ENCODE results near the gene SORD. TPM values are rescaled to one million over a fixed set of nuclear protein-coding genes. Genes with fewer than 3 reads are reported as not detected.

Gene SORD
- polyA plus RNA-seq, 1 experiment = 32.0 TPM

DNA sequence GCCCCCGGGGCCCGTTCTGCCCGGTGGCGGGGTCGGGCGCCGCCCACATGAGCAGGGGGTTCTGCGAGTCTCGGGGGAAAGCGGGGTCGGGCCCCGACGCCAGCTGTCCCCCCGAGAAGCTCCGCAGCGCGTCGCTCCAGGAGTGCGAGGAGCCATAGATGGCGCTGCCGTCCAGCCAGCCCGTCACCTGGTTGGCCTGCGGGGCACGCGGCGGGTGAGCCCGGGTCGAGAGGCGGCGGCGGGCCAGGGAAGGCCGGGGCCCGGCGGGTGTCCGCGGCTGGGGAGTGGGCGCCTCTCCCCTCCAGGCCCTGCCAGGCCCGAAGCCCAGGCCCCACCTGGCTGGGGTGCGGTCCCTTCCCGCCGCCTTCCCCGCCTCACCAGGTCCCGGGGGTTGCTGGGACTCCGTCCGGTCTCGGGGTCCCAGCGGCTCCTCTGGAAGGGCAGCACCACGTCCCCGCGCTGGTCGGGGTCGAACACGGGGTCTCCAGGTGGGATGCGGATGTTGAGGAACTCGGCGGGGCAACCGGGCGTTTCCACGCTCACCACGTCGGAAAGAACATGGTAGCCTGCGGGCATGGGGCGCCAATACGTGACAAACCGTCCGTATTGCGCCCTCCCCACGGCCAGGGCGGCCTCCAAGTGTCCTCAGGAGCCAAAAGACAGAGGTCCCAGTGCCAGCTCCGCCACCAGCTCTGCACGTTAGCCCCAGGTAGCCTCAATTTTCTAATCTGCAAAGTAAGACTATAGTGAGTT lies 88.6 kb downstream of the SORD start:
- Histone ChIP-seq H3K9me3 (ENCODE audit: control insufficient read depth, insufficient read depth, low read length) (no peaks in the 10 kb centered on the region; the same call in 1 of the 2 replicates), H3K4me3 (ENCODE audit: low read depth, low read length) (no peak overlapping the region), H3K27ac (ENCODE audit: low read depth, low read length) (no peak overlapping the region), H3K27me3 (ENCODE audit: control insufficient read depth, insufficient read depth, low read length) (peaks cover 83% of the 10 kb centered on the region)
- ChIA-PET CTCF (no interaction called here), POLR2A (no interaction called here)
- DNase-seq (ENCODE audit: low read depth, low spot score) = no peak
- no peak for TF ChIP-seq CTCF (IDR thresholded peaks at IDR 0.05; ENCODE audit: low read depth, low read length)

GRCh38 chr15:45112143-45112590 lies 89.2 kb downstream of the SORD start:
- no peaks in the 10 kb centered on the region; the same call in 1 of the 2 replicates for H3K9me3 ChIP-seq (ENCODE audit: control insufficient read depth, insufficient read depth, low read length)
- TF ChIP-seq CTCF (IDR thresholded peaks at IDR 0.05; ENCODE audit: low read depth, low read length) = no peak
- no peak overlapping the region for H3K4me3 ChIP-seq (ENCODE audit: low read depth, low read length)
- no peak for DNase-seq (ENCODE audit: low read depth, low spot score)
- H3K27ac ChIP-seq (ENCODE audit: low read depth, low read length) = no peak overlapping the region
- H3K27me3 ChIP-seq (ENCODE audit: control insufficient read depth, insufficient read depth, low read length) = peaks cover 83% of the 10 kb centered on the region
- ChIA-PET POLR2A (no interaction called here), CTCF (no interaction called here)

DNA sequence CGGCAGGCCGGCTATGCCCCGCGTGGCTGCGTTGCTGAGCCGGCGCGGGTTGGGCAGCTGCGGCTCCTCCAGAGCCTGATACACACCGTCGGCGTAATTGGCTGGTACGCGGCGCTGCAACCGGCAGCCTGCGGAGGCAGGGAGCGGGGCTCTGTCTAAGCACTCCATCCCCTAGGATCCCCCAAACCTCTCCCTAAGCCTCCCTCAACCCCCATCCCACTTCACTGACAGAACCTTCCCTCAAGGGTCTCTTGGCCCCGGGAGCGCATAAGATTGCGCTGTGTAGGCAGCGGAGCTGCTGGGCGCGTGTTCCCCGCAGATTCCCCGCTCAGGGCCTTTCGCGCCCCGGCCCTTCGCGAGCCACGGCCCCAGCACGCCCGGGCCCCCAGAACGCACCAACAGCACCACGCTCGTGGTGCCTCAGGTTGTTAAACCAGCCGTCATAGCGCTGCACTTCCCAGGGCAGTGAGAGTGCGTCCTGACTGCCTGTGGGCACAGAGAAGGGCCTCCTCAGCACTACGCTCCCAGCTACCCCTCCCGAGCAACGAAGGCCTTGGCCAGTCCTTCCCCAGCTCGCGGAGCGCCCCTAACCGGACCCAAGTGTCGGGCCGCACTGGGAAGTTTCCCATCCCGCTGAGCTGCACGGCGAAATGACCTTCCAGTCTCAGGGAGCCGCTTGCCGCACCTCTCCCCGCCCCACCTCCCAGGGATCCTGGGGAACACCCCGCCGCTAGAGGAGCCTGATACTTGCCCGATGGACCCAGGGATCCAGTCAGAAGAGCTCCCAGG lies 89.8 kb downstream of the SORD start:
- ChIA-PET POLR2A (no interaction called here), CTCF (interaction anchor here (0.5 kb wide), 1 partner anchor 63 kb away, joined by 7 read pairs; no protein-coding TSS in a partner anchor)
- Histone ChIP-seq H3K9me3 (ENCODE audit: control insufficient read depth, insufficient read depth, low read length) (no peaks in the 10 kb centered on the region; the same call in 1 of the 2 replicates), H3K27me3 (ENCODE audit: control insufficient read depth, insufficient read depth, low read length) (peaks cover 88% of the 10 kb centered on the region), H3K4me3 (ENCODE audit: low read depth, low read length) (no peak overlapping the region), H3K27ac (ENCODE audit: low read depth, low read length) (no peak overlapping the region)
- no peak for TF ChIP-seq CTCF (IDR thresholded peaks at IDR 0.05; ENCODE audit: low read depth, low read length)
- DNase-seq (ENCODE audit: low read depth, low spot score) = no peak

- POLR2A ChIA-PET = no interaction called here
- Histone ChIP-seq H3K27ac (ENCODE audit: low read depth, low read length) (no peak overlapping the region), H3K9me3 (ENCODE audit: control insufficient read depth, insufficient read depth, low read length) (no peaks in the 10 kb centered on the region; the same call in 1 of the 2 replicates), H3K27me3 (ENCODE audit: control insufficient read depth, insufficient read depth, low read length) (peaks cover 85% of the 10 kb centered on the region), H3K4me3 (ENCODE audit: low read depth, low read length) (no peak overlapping the region)
- no peak for DNase-seq (ENCODE audit: low read depth, low spot score)
- TF ChIP-seq CTCF (IDR thresholded peaks at IDR 0.05; ENCODE audit: low read depth, low read length) = no peak
- CTCF ChIA-PET = no interaction called here
Observed at GRCh38 chr15:45113380-45113990, 90.5 kb downstream of the SORD start.

All from AG04450 (cell line).